ENCODE results near the gene TEX14. TPM values are rescaled to one million over a fixed set of nuclear protein-coding genes. Genes with fewer than 3 reads are reported as not detected.

The TEX14 gene
- total and polyA plus RNA-seq, 5 experiments from 2014 or later, result 0.24 to 1.3 (median 0.83) TPM; not detected in 1

DNA sequence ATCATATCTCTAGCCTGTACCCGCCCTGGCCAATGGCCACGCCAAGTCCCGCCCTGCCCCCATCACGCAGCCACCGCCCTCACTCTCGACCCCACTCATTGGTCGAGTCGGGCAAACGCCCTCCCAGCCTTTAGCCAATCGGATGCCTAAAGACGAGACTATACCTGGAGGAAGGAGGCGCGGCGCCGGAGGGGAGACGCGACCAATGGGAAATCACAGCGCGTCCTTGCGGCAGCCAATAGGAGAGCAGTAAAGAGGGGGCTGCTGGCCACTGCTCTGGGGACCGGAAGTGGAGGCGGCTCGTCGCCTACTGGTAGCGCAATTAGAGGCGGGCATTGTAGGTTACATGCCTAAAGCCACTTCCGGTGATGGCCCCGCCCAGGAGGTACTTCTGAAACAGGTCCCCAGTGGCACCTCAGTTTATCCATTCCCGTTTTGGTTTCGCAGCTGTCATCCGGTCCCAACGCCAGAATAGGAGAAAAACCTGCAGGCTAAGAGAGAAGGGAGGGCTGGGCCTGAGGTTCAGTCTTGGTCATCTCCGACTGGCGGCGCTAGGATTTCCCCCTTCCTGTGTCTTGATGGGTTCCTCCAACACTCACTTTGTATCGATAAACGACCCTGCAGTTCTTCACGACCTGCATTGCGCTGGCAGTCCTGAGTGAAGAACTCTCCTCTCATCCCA, 173.8 kb downstream of the TEX14 start:
- ATAC-seq, result peak; percentile 81 to 84
- Mint-ChIP-seq H3K27me3 (no peaks in the 10 kb centered on the region), H3K4me1 (peaks cover 30 to 53% (median 40%) of the 10 kb centered on the region in 4 donors), H3K4me3 (peak overlapping the region; percentile 77 to 98 (median 96)), H3K36me3 (peaks cover 0 to 2% (median 0%) of the 10 kb centered on the region in 3 donors), H3K27ac (peak overlapping the region; percentile 91 to 98 (median 92)), H3K9me3 (no peaks in the 10 kb centered on the region)
- POLR2A ChIA-PET, result interaction anchor here (0.6 to 2.7 kb wide), 21 partner anchors 9 to 1433 kb away, joined by 3 to 23 read pairs (median 4); partner anchors contain the start of genes AKAP1, HSF5, RAD51C and TEX14
- DNase-seq, result peak; percentile 94 to 100 (median 100)

GRCh38 chr17:58517378-58517927, 174.4 kb downstream of the TEX14 start:
- H3K27me3 Mint-ChIP-seq, result no peaks in the 10 kb centered on the region

GRCh38 chr17:58516644-58517377, 175.0 kb downstream of the TEX14 start:
- no peaks in the 10 kb centered on the region for H3K27me3 Mint-ChIP-seq
- peaks cover 0 to 11% (median 0%) of the 10 kb centered on the region in 3 donors for H3K36me3 Mint-ChIP-seq
- POLR2A ChIA-PET, result interaction anchor here (0.6 to 2.7 kb wide), 6 partner anchors 29 to 590 kb away, joined by 3 to 13 read pairs (median 4); partner anchors contain the start of genes HSF5, RAD51C and TRIM37
- peak overlapping the region in 9 of 10 donors; percentile 91 to 98 (median 93) for H3K27ac Mint-ChIP-seq
- peak overlapping the region; percentile 77 to 98 (median 96) for H3K4me3 Mint-ChIP-seq
- no peak for DNase-seq
- no peaks in the 10 kb centered on the region for H3K9me3 Mint-ChIP-seq
- no peak for ATAC-seq
- peaks cover 34 to 62% (median 48%) of the 10 kb centered on the region in 4 donors for H3K4me1 Mint-ChIP-seq

More at GRCh38 chr17:58517378-58517927, 174.4 kb downstream of the TEX14 start:
- no peak for ATAC-seq
- Mint-ChIP-seq H3K27ac (peak overlapping the region; percentile 91 to 98 (median 92)), H3K4me1 (peaks cover 34 to 57% (median 45%) of the 10 kb centered on the region in 4 donors), H3K4me3 (peak overlapping the region; percentile 77 to 98 (median 96)), H3K9me3 (no peaks in the 10 kb centered on the region), H3K36me3 (peaks cover 0 to 5% (median 0%) of the 10 kb centered on the region in 3 donors)
- no peak for DNase-seq
- POLR2A ChIA-PET, result interaction anchor here (0.6 to 2.7 kb wide), 7 partner anchors 14 to 1432 kb away, joined by 3 to 21 read pairs (median 3); partner anchors contain the start of genes AKAP1, HSF5 and TRIM37

- Mint-ChIP-seq H3K4me1 (peaks cover 37 to 66% (median 56%) of the 10 kb centered on the region in 4 donors), H3K9me3 (no peaks in the 10 kb centered on the region), H3K4me3 (peak overlapping the region; percentile 76 to 98 (median 81)), H3K27me3 (no peaks in the 10 kb centered on the region), H3K36me3 (peaks cover 5 to 26% (median 6%) of the 10 kb centered on the region in 3 donors), H3K27ac (peak overlapping the region in 9 of 10 donors; percentile 34 to 92 (median 87))
- no peak for ATAC-seq
- POLR2A ChIA-PET, result interaction anchor here (0.6 to 1.8 kb wide), 11 partner anchors 28 to 1558 kb away, joined by 3 to 13 read pairs (median 4); partner anchors contain the start of genes CLTC, HSF5, PRR11 and RAD51C
- no peak for DNase-seq
These were observed 176.6 kb downstream of the TEX14 start for GRCh38 chr17:58515286-58515685.

DNA sequence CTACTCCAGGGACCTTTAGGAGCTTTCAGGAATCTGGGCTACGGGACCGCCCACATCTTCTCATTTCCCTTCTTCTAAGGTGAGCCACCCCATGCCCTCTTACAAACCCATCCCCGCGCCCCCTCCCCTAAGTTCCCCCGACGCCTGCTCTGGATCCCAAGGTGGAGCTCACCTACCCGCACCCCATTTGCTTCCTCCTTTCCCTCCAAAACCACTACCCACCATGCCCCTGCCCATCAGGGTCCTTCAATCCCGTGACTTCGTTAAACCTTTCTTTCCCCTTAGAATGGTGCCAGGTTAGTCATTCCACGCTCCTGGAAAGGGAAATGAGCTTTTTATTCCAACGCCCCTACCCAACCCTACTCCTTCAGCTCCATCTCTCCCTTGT, 177.1 kb downstream of the TEX14 start:
- ATAC-seq, result no peak
- Mint-ChIP-seq H3K9me3 (no peaks in the 10 kb centered on the region), H3K27ac (peak overlapping the region in 9 of 10 donors; percentile 34 to 92 (median 87)), H3K4me1 (peaks cover 40 to 62% (median 58%) of the 10 kb centered on the region in 4 donors), H3K4me3 (peak overlapping the region; percentile 76 to 98 (median 81)), H3K36me3 (peaks cover 6 to 31% (median 11%) of the 10 kb centered on the region in 3 donors), H3K27me3 (no peaks in the 10 kb centered on the region)
- DNase-seq, result no peak
- POLR2A ChIA-PET, result interaction anchor here (1.4 to 2.4 kb wide), 8 partner anchors 27 to 641 kb away, joined by 3 to 13 read pairs (median 4); partner anchors contain the start of genes HSF5, PRR11, SKA2 and SUPT4H1

DNA sequence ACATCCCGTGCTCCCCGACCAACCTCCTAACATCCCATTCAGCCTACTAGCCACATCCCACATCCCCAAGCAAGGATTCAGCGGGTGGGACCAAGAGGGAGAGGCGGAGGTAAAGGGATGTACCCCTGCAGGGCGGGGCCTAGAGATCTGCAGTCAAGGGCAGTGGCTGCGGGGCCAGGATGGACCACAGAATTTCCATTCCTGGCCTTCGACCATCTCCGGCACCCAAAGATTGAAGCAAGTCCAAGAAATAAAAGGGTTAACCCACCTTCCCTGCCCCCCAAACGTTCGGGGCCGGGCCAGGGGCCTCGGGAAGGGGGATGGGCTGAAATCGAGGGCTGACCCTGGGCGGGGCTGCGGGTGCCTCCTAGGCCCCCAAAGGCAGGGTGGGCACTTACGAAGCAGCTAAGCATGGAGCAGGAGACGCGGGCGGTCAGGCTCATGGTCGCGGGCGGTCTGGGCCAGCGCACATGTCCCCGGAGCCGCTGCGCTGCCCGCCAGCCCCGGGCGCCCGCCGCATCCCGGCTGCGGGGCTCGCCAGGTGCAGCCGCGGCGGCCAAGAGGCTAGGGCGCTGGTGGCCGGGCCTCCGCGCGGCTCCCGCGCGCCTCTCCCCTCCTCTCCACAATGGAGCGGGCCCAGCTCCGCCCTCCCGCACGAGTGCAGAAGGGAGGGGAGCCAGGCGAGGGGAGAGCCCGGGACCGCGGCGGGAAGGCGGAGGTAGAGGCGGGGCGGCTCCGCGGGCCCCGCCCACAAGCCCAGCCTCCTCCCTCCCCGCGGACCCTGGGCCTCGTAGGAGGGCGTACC, 177.7 kb downstream of the TEX14 start, which contains the start of gene MTMR4:
Gene MTMR4 (minus strand): TSS at position 674 of the 805 bp plus-strand sequence. CDS start 231 bp downstream, at position 443.
- Mint-ChIP-seq H3K27me3 (no peaks in the 10 kb centered on the region), H3K4me1 (peaks cover 40 to 62% (median 58%) of the 10 kb centered on the region in 4 donors)

DNA sequence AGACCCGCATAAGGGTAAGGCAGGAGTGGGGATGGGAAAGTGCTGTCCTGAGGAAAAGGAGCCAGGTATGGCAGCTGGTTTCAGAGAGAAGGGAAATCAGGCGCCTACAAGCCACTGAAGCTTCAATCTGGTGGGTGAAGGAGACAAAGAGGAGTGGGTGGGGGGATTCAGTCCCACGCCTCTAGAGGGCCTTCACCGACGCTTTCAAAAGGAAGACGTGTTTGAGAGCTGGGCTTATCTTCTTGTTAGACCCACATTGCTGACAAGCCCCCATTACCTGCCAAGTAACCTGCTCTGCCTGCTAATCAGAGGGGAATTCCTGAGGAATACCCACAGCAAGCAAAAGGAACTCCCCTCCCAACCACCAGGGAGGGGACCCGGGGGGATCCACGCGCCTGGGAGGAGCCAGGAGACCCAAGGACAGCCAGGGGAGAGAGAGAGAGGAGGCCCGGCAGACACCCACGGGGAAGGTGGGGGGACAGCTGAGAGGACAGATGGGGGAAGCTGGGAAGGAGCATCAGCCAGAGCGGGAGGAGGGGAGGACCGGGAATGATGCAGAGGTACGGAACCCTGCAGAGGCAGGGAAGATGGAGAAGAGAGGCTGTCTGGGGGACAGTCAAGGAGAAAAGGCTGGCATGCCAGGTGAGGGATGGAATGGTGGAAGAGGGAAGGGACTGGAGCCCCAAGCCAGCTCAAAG, 178.4 kb downstream of the TEX14 start:
- no peak for ATAC-seq

More for the DNA sequence above, 177.7 kb downstream of the TEX14 start, which contains the start of gene MTMR4:
- DNase-seq (peak; percentile 42 to 79 (median 63)), ATAC-seq (peak in 1 of 2 donors; percentile 15)
- H3K36me3 Mint-ChIP-seq, result peaks cover 7 to 36% (median 13%) of the 10 kb centered on the region in 3 donors
- H3K4me3 Mint-ChIP-seq, result peak within 1 kb of the TSS; percentile 77 to 98 (median 86)
- peak within 1 kb of the TSS; percentile 59 to 92 (median 86) for H3K27ac Mint-ChIP-seq
- POLR2A ChIA-PET, result interaction anchor here (0.6 to 2.4 kb wide), 8 partner anchors 14 to 641 kb away, joined by 3 to 13 read pairs (median 4); partner anchors contain the start of genes HSF5, PRR11, SKA2 and SUPT4H1
- no peaks in the 10 kb centered on the region for H3K9me3 Mint-ChIP-seq

GRCh38 chr17:58510075-58510474, 181.8 kb downstream of the TEX14 start:
- no peaks in the 10 kb centered on the region for H3K27me3 Mint-ChIP-seq
- peak overlapping the region in 2 of 10 donors; percentile 10 to 69 for H3K27ac Mint-ChIP-seq
- H3K36me3 Mint-ChIP-seq, result peaks cover 10 to 72% (median 13%) of the 10 kb centered on the region in 3 donors
- POLR2A ChIA-PET, result interaction anchor here (0.8 kb wide), 1 partner anchor 9 kb away, joined by 3 read pairs; no protein-coding TSS in a partner anchor
- peaks cover 23 to 37% (median 33%) of the 10 kb centered on the region in 4 donors for H3K4me1 Mint-ChIP-seq
- ATAC-seq, result no peak
- H3K9me3 Mint-ChIP-seq, result no peaks in the 10 kb centered on the region
- DNase-seq, result no peak
- H3K4me3 Mint-ChIP-seq, result no peak overlapping the region

More for the DNA sequence above, 178.4 kb downstream of the TEX14 start:
- Mint-ChIP-seq H3K4me1 (peaks cover 37 to 59% (median 55%) of the 10 kb centered on the region in 4 donors), H3K9me3 (no peaks in the 10 kb centered on the region), H3K27me3 (no peaks in the 10 kb centered on the region), H3K36me3 (peaks cover 7 to 43% (median 13%) of the 10 kb centered on the region in 3 donors), H3K27ac (peak overlapping the region; percentile 56 to 87 (median 81)), H3K4me3 (peak overlapping the region; percentile 77 to 96 (median 86))
- POLR2A ChIA-PET, result interaction anchor here (0.6 to 2.4 kb wide), 3 partner anchors 13 to 118 kb away, joined by 4 to 13 read pairs (median 12); partner anchors contain the start of gene HSF5
- peak in 3 of 10 donors; percentile 19 to 37 (median 28) for DNase-seq

- ATAC-seq (no peak), DNase-seq (no peak)
- no peak overlapping the region for H3K4me3 Mint-ChIP-seq
- no peaks in the 10 kb centered on the region for H3K9me3 Mint-ChIP-seq
- H3K27ac Mint-ChIP-seq, result no peak overlapping the region
- POLR2A ChIA-PET, result interaction anchor here (1.4 kb wide), 1 partner anchor 12 kb away, joined by 4 read pairs; no protein-coding TSS in a partner anchor
- peaks cover 13 to 88% (median 19%) of the 10 kb centered on the region in 3 donors for H3K36me3 Mint-ChIP-seq
- no peaks in the 10 kb centered on the region for H3K27me3 Mint-ChIP-seq
- H3K4me1 Mint-ChIP-seq, result peaks cover 16 to 30% (median 28%) of the 10 kb centered on the region in 4 donors
These were observed 183.3 kb downstream of the TEX14 start for GRCh38 chr17:58508341-58509067.

GRCh38 chr17:58507123-58507634, 184.7 kb downstream of the TEX14 start:
- Mint-ChIP-seq H3K27me3 (no peaks in the 10 kb centered on the region), H3K4me1 (peaks cover 8 to 19% (median 17%) of the 10 kb centered on the region in 4 donors), H3K36me3 (peaks cover 20 to 94% (median 26%) of the 10 kb centered on the region in 3 donors), H3K9me3 (no peaks in the 10 kb centered on the region), H3K27ac (peak overlapping the region in 1 of 10 donors; percentile 74), H3K4me3 (no peak overlapping the region)
- ATAC-seq (no peak), DNase-seq (no peak)
- POLR2A ChIA-PET, result interaction anchor here (1.2 to 1.4 kb wide), 2 partner anchors 11 kb away, joined by 3 to 4 read pairs; no protein-coding TSS in a partner anchor
